Stimulated activated naive B cell treated with anti-CD40 and anti-IgM and Interleukin-4, amounts not matched to agents 10 μg/mL and 1 μg/mL and 100 μg/mL, for 72 hours (primary cell): ENCODE measurements around the gene PTPRN2.

Experiments
- ATAC-seq, 2 donors: fragments of 150-1000 bp; cut with Tn5 transposase; replicated peaks; 2 replicates each; pipeline ENCODE4 v1.10.0; 2021; ENCODE audit warnings: moderate library complexity in 1 of 2
- DNase-seq: peaks from one replicate; pipeline ENCODE4 v3.0.0; 2021
- H3K27ac Mint-ChIP-seq: one replicate; pipeline ENCODE4 v1.8.0; 2022; ENCODE audit warnings: mild to moderate bottlenecking, mixed read lengths
- H3K27me3 Mint-ChIP-seq, 2 donors: one replicate each; pipeline ENCODE4 v1.8.0; 2022; ENCODE audit warnings: mixed read lengths in 2 of 2
- H3K36me3 Mint-ChIP-seq, 2 donors: one replicate each; pipeline ENCODE4 v1.8.0; 2022; ENCODE audit warnings: mixed read lengths in 2 of 2, mild to moderate bottlenecking in 1 of 2
- H3K4me1 Mint-ChIP-seq, 2 donors: one replicate each; pipeline ENCODE4 v1.8.0; 2022; ENCODE audit warnings: mixed read lengths in 2 of 2, mild to moderate bottlenecking in 1 of 2
- H3K4me3 Mint-ChIP-seq, 2 donors: one replicate each; pipeline ENCODE4 v1.8.0; 2022; ENCODE audit warnings: mild to moderate bottlenecking in 2 of 2, mixed read lengths in 2 of 2, moderate library complexity in 1 of 2
- H3K9me3 Mint-ChIP-seq, 2 donors: one replicate each; pipeline ENCODE4 v1.8.0; 2022; ENCODE audit warnings: mixed read lengths in 2 of 2, mild to moderate bottlenecking in 1 of 2

The PTPRN2 gene

GRCh38 chr7:157560258-157560654 lies 1027.4 kb downstream of the PTPRN2 start:
- Mint-ChIP-seq H3K4me1 (peaks cover 0 to 2% of the 10 kb centered on the region in 2 donors), H3K27me3 (no peaks in the 10 kb centered on the region), H3K4me3 (no peak overlapping the region), H3K36me3 (peaks cover 3 to 5% of the 10 kb centered on the region in 2 donors), H3K9me3 (peaks cover 0 to 2% of the 10 kb centered on the region in 2 donors), H3K27ac (no peak overlapping the region)
- DNase-seq = no peak
- ATAC-seq = no peak

- H3K4me3 Mint-ChIP-seq = no peak overlapping the region
These were observed 1027.9 kb downstream of the PTPRN2 start for GRCh38 chr7:157559596-157560257.

DNA sequence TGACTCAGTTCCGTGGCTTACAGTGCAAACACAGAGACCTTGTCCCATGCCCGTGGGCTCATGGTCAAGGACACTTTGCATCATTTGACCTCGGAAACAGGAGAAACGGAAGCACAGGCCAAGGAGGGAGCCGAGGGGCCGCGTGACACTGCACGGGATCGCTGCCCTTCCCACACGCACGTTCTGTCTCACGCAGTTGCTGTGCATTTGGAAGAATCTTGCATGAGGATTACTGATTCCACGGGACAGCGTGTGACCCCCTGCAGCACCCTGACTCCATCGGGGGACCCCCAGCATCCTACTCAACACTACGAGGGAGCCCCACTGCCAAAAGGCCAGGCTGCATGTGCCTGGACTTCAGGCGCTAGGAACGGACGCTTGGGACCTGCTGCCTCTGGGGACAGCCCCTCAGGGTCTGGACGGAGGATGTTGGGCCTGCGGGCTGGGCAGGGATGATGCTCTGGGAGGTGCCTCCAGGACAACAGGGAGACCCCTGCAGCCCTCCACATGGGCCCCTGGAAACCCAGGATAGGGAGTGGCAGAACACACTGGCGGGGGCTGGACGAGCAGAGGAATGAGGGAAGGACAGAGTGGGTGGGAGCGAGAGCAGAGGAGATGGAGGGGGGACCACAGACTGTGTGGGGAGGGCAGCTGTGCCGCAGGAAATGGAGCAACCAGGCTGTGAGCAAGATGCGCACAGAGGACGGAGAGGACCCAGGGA lies 1028.6 kb downstream of the PTPRN2 start:
- Mint-ChIP-seq H3K27ac (no peak overlapping the region), H3K36me3 (no peaks in the 10 kb centered on the region), H3K4me3 (no peak overlapping the region), H3K9me3 (no peaks in the 10 kb centered on the region), H3K4me1 (no peaks in the 10 kb centered on the region), H3K27me3 (no peaks in the 10 kb centered on the region)
- DNase-seq (no peak), ATAC-seq (no peak)

More at GRCh38 chr7:157559596-157560257, 1027.9 kb downstream of the PTPRN2 start:
- no peak for ATAC-seq
- Mint-ChIP-seq H3K27ac (no peak overlapping the region), H3K4me1 (peaks cover 0 to 1% of the 10 kb centered on the region in 2 donors), H3K27me3 (no peaks in the 10 kb centered on the region), H3K9me3 (no peaks in the 10 kb centered on the region), H3K36me3 (peaks cover 1 to 2% of the 10 kb centered on the region in 2 donors)
- no peak for DNase-seq

DNA sequence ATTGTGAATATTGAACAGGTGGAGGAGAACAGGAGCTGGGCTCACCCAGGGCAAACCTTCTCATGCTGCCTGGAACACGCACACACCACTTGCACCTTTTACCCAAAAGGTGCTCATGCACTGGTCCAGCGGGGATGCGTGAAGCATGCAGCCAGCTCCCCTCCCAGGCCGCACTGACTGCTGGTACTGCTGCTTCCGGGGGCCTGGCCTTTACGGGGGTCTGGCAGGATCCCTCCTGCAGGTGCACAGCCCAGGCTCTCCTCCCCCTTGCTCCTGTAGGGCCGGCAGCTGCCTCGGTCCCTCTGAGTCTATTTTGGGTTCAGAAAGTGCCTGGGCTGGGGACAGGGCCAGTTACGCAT lies 1029.1 kb downstream of the PTPRN2 start:
- no peak for ATAC-seq
- H3K36me3 Mint-ChIP-seq = no peaks in the 10 kb centered on the region
- H3K9me3 Mint-ChIP-seq = no peaks in the 10 kb centered on the region
- no peak overlapping the region for H3K27ac Mint-ChIP-seq
- DNase-seq = no peak
- no peak overlapping the region for H3K4me3 Mint-ChIP-seq
- H3K4me1 Mint-ChIP-seq = no peaks in the 10 kb centered on the region
- no peaks in the 10 kb centered on the region for H3K27me3 Mint-ChIP-seq

- no peaks in the 10 kb centered on the region for H3K4me1 Mint-ChIP-seq
- DNase-seq = no peak
These were observed 1029.6 kb downstream of the PTPRN2 start for GRCh38 chr7:157558061-157558460.

DNA sequence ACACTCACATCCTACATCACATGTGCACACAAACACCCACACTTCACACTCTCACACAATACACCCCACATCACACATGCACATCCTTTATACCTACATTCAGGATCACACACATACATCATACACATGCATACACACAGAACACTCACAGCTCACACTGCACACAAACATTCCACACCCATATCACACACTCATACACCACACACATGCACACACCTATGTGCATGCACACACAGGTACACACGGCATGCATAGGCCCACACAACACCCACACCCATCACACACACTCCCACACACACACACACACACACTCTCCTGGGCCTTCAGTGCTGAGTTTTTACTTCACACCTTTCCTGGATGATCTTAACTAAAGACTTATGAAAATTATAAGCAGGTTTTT lies 1030.4 kb downstream of the PTPRN2 start:
- peaks cover 0 to 4% of the 10 kb centered on the region in 2 donors for H3K36me3 Mint-ChIP-seq
- no peaks in the 10 kb centered on the region for H3K27me3 Mint-ChIP-seq
- H3K4me3 Mint-ChIP-seq = no peak overlapping the region
- H3K4me1 Mint-ChIP-seq = no peaks in the 10 kb centered on the region
- ATAC-seq = no peak
- no peak overlapping the region for H3K27ac Mint-ChIP-seq
- no peak for DNase-seq
- no peaks in the 10 kb centered on the region for H3K9me3 Mint-ChIP-seq

More at GRCh38 chr7:157558061-157558460, 1029.6 kb downstream of the PTPRN2 start:
- peaks cover 0 to under 1% of the 10 kb centered on the region in 2 donors for H3K36me3 Mint-ChIP-seq
- no peak overlapping the region for H3K4me3 Mint-ChIP-seq
- ATAC-seq = no peak
- no peak overlapping the region for H3K27ac Mint-ChIP-seq
- no peaks in the 10 kb centered on the region for H3K9me3 Mint-ChIP-seq
- H3K27me3 Mint-ChIP-seq = no peaks in the 10 kb centered on the region

- Mint-ChIP-seq H3K4me1 (no peaks in the 10 kb centered on the region), H3K9me3 (no peaks in the 10 kb centered on the region), H3K36me3 (peaks cover 0 to 4% of the 10 kb centered on the region in 2 donors), H3K27ac (no peak overlapping the region), H3K27me3 (no peaks in the 10 kb centered on the region), H3K4me3 (no peak overlapping the region)
- no peak for DNase-seq
- ATAC-seq = no peak
These were observed 1031.0 kb downstream of the PTPRN2 start for GRCh38 chr7:157556642-157556944.

GRCh38 chr7:157555944-157556641 lies 1031.5 kb downstream of the PTPRN2 start:
- DNase-seq = no peak
- Mint-ChIP-seq H3K36me3 (peaks cover 0 to 4% of the 10 kb centered on the region in 2 donors), H3K27me3 (no peaks in the 10 kb centered on the region), H3K27ac (no peak overlapping the region), H3K9me3 (no peaks in the 10 kb centered on the region), H3K4me3 (no peak overlapping the region), H3K4me1 (no peaks in the 10 kb centered on the region)
- ATAC-seq = no peak

GRCh38 chr7:157555313-157555712 lies 1032.3 kb downstream of the PTPRN2 start:
- no peak for ATAC-seq

GRCh38 chr7:157554393-157555238 lies 1033.0 kb downstream of the PTPRN2 start:
- H3K9me3 Mint-ChIP-seq = no peaks in the 10 kb centered on the region
- H3K27me3 Mint-ChIP-seq = peaks cover 0 to 4% of the 10 kb centered on the region in 2 donors
- no peak overlapping the region for H3K4me3 Mint-ChIP-seq
- no peak for ATAC-seq
- H3K36me3 Mint-ChIP-seq = peaks cover 0 to 8% of the 10 kb centered on the region in 2 donors
- H3K27ac Mint-ChIP-seq = no peak overlapping the region
- DNase-seq = no peak
- no peaks in the 10 kb centered on the region for H3K4me1 Mint-ChIP-seq

More at GRCh38 chr7:157555313-157555712, 1032.3 kb downstream of the PTPRN2 start:
- DNase-seq = no peak
- Mint-ChIP-seq H3K9me3 (no peaks in the 10 kb centered on the region), H3K27me3 (no peaks in the 10 kb centered on the region), H3K36me3 (peaks cover 0 to 4% of the 10 kb centered on the region in 2 donors), H3K4me1 (no peaks in the 10 kb centered on the region), H3K4me3 (no peak overlapping the region), H3K27ac (no peak overlapping the region)

GRCh38 chr7:157553256-157553655 lies 1034.4 kb downstream of the PTPRN2 start:
- Mint-ChIP-seq H3K27me3 (peaks cover 0 to 5% of the 10 kb centered on the region in 2 donors), H3K4me3 (no peak overlapping the region), H3K36me3 (peaks cover 0 to 10% of the 10 kb centered on the region in 2 donors), H3K4me1 (no peaks in the 10 kb centered on the region), H3K9me3 (no peaks in the 10 kb centered on the region), H3K27ac (no peak overlapping the region)
- ATAC-seq = no peak
- DNase-seq = no peak

DNA sequence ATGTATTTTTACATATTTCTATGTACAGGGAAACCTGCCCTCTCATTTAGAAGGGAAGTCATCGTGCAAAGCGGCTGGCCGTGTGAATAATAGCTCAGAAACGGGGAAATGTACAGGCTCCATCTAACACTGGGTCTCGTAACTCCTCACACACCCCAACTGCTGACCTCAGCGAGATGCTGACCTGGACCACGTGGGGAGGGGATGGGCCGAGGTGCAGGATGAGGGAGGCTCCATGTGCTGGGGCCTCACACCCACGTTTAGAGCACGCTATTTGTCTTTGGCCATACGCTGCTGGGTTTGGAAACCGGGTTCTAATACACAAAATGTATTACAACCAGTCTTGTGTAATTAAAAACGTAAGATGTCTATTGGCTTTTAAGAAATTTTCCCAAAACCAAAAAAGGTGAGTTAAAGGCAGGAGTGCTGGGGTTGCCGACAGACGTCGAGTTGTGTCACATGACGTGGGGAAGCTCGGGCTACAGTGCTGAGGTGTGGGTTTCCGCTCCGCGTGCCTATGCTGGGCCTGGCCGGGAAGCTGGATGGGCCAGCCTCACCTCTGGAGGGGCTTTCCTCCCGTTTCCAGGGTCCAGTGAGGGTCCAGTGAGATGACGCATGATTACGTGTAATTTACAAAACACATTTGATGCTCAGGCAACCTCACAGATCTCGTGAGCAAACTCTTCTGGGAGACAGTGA lies 1035.2 kb downstream of the PTPRN2 start:
- Mint-ChIP-seq H3K36me3 (peaks cover 1 to 18% of the 10 kb centered on the region in 2 donors), H3K27me3 (peaks cover 0 to 5% of the 10 kb centered on the region in 2 donors), H3K4me3 (no peak overlapping the region), H3K4me1 (no peaks in the 10 kb centered on the region), H3K9me3 (no peaks in the 10 kb centered on the region), H3K27ac (no peak overlapping the region)
- ATAC-seq (no peak), DNase-seq (no peak)

GRCh38 chr7:157551325-157552070 lies 1036.1 kb downstream of the PTPRN2 start:
- Mint-ChIP-seq H3K36me3 (peaks cover 5 to 22% of the 10 kb centered on the region in 2 donors), H3K4me3 (no peak overlapping the region), H3K9me3 (no peaks in the 10 kb centered on the region), H3K4me1 (no peaks in the 10 kb centered on the region), H3K27me3 (peaks cover 0 to 5% of the 10 kb centered on the region in 2 donors), H3K27ac (no peak overlapping the region)
- no peak for DNase-seq
- no peak for ATAC-seq
